WTC11 (cell line): ENCODE data around the gene HIPK2. TPM values are rescaled to one million over a fixed set of nuclear protein-coding genes. Genes with fewer than 3 reads are reported as not detected.
A peak's percentile ranks its signal among the peaks of the same experiment; 100 is the strongest.

Source experiments
- ATAC-seq: fragments of 200-7000 bp; cut with Tn5 transposase; 2 replicates; pipeline ENCODE4 v1.10.0; 2021; ENCODE audit warnings: mild to moderate bottlenecking, moderate library complexity
- CTCF ChIA-PET: fragments of 300-600 bp; sonication (Branson Sonifier 250); formaldehyde crosslinking; loops from one replicate; lab custom pipeline; 2021; ENCODE audit warnings: antibody characterized with exemption; lab: Charles Lee
- POLR2A ChIA-PET: fragments of 350-600 bp; sonication (Branson Sonifier 250); formaldehyde crosslinking; loops from one replicate; lab custom pipeline; 2021; ENCODE audit warnings: antibody characterized with exemption; lab: Charles Lee
- DNase-seq: peaks from one replicate; pipeline ENCODE4 v3.0.0; 2021; ENCODE audit warnings: low spot score
- H3K27ac Mint-ChIP-seq: 2 replicates; pipeline ENCODE4 v1.8.0; 2021; ENCODE audit warnings: mixed read lengths
- H3K27me3 Mint-ChIP-seq: 2 replicates; pipeline ENCODE4 v1.8.0; 2021; ENCODE audit warnings: low read depth, mild to moderate bottlenecking, moderate library complexity, mixed read lengths
- H3K36me3 Mint-ChIP-seq: 2 replicates; pipeline ENCODE4 v1.8.0; 2021; ENCODE audit warnings: mixed read lengths
- H3K4me1 Mint-ChIP-seq: 2 replicates; pipeline ENCODE4 v1.8.0; 2022; ENCODE audit warnings: mixed read lengths
- H3K4me3 Mint-ChIP-seq: 2 replicates; pipeline ENCODE4 v1.8.0; 2021; ENCODE audit warnings: mild to moderate bottlenecking, moderate library complexity, mixed read lengths
- H3K9me3 Mint-ChIP-seq: 2 replicates; pipeline ENCODE4 v1.8.0; 2021; ENCODE audit warnings: mixed read lengths
- AR ChIP-seq: fragments of 250-450 bp; sonication (Bioruptor Pico); IDR thresholded peaks from 2 replicates; pipeline ENCODE4 v1.9.0; 2021; ENCODE audit warnings: mild to moderate bottlenecking
- ATF1 ChIP-seq: sonication (generic); formaldehyde crosslinking; IDR thresholded peaks from 2 replicates; pipeline ENCODE4 v1.8.1; 2023; ENCODE audit warnings: mild to moderate bottlenecking, moderate library complexity, missing genetic modification reagents
- E2F4 ChIP-seq: sonication (generic); formaldehyde crosslinking; IDR thresholded peaks from 2 replicates; pipeline ENCODE4 v1.8.1; 2022; ENCODE audit warnings: low read depth, mild to moderate bottlenecking, moderate library complexity, missing genetic modification reagents, borderline replicate concordance
- ELF4 ChIP-seq: sonication (generic); formaldehyde crosslinking; IDR thresholded peaks from 2 replicates; pipeline ENCODE4 v1.8.1; 2022; ENCODE audit warnings: low read depth, mild to moderate bottlenecking, moderate library complexity, missing genetic modification reagents
- FOXK1 ChIP-seq: sonication (generic); formaldehyde crosslinking; IDR thresholded peaks from 2 replicates; pipeline ENCODE4 v1.8.0; 2022; ENCODE audit warnings: mild to moderate bottlenecking, moderate library complexity, missing genetic modification reagents
- JAZF1 ChIP-seq: fragments of 250-450 bp; sonication (Bioruptor Pico); IDR thresholded peaks from 2 replicates; pipeline ENCODE4 v1.9.0; 2021; ENCODE audit warnings: moderate library complexity, mild to moderate bottlenecking, inconsistent platforms
- NFE2L1 ChIP-seq: sonication (generic); formaldehyde crosslinking; IDR thresholded peaks from 2 replicates; pipeline ENCODE4 v1.8.1; 2023; ENCODE audit warnings: missing genetic modification reagents
- NR1H2 ChIP-seq: sonication (generic); formaldehyde crosslinking; IDR thresholded peaks from 2 replicates; pipeline ENCODE4 v1.9.0; 2021; ENCODE audit warnings: mild to moderate bottlenecking, moderate library complexity, missing genetic modification reagents
- NR3C1 ChIP-seq: sonication (generic); formaldehyde crosslinking; conservative IDR thresholded peaks from 2 replicates; pipeline ENCODE4 v1.8.1; 2023; ENCODE audit warnings: low read depth, mild to moderate bottlenecking, missing genetic modification reagents
- PRRX2 ChIP-seq: fragments of 250-450 bp; sonication (Bioruptor Pico); IDR thresholded peaks from 2 replicates; pipeline ENCODE4 v1.8.0; 2021; ENCODE audit warnings: mild to moderate bottlenecking
- SMAD3 ChIP-seq: sonication (generic); formaldehyde crosslinking; IDR thresholded peaks from 2 replicates; pipeline ENCODE4 v1.8.0; 2022; ENCODE audit warnings: missing genetic modification reagents, mild to moderate bottlenecking, borderline replicate concordance
- SOX15 ChIP-seq: fragments of 250-450 bp; sonication (Bioruptor Pico); IDR thresholded peaks from 2 replicates; pipeline ENCODE4 v1.9.0; 2021; ENCODE audit warnings: mild to moderate bottlenecking
- TCF7 ChIP-seq: sonication (generic); formaldehyde crosslinking; IDR thresholded peaks from 2 replicates; pipeline ENCODE4 v1.8.0; 2022; ENCODE audit warnings: mild to moderate bottlenecking, low read depth, missing genetic modification reagents, moderate library complexity
- ZBTB21 ChIP-seq: sonication (generic); formaldehyde crosslinking; IDR thresholded peaks from 2 replicates; pipeline ENCODE4 v1.8.1; 2023; ENCODE audit warnings: mild to moderate bottlenecking, missing genetic modification reagents, borderline replicate concordance
- ZNF317 ChIP-seq: sonication (generic); formaldehyde crosslinking; IDR thresholded peaks from 2 replicates; pipeline ENCODE4 v1.8.1; 2023; ENCODE audit warnings: low read depth, mild to moderate bottlenecking, moderate library complexity, missing genetic modification reagents, borderline replicate concordance
- ZNF416 ChIP-seq: fragments of 250-450 bp; sonication (Bioruptor Pico); IDR thresholded peaks from 2 replicates; pipeline ENCODE4 v1.9.0; 2021; ENCODE audit warnings: mild to moderate bottlenecking, inconsistent platforms
- ZNF671 ChIP-seq: fragments of 250-450 bp; sonication (Bioruptor Pico); IDR thresholded peaks from 2 replicates; pipeline ENCODE4 v1.8.0; 2021; ENCODE audit warnings: mild to moderate bottlenecking
- total RNA-seq: library from RNA; stranded (reverse); gene quantifications from 3 replicates; pipeline ENCODE4 v1.2.3, GENCODE V29; 2021
- TF ChIP-seq, protein P1 (sequence below): sonication (generic); formaldehyde crosslinking; IDR thresholded peaks from 2 replicates; pipeline ENCODE4 v1.8.1; 2023; ENCODE audit warnings: mild to moderate bottlenecking, missing genetic modification reagents, borderline replicate concordance
- TF ChIP-seq, protein P2 (sequence below): sonication (generic); formaldehyde crosslinking; IDR thresholded peaks from 2 replicates; pipeline ENCODE4 v1.8.0; 2022; ENCODE audit warnings: mild to moderate bottlenecking, missing genetic modification reagents

The HIPK2 gene
- total RNA-seq, 1 experiment from 2014 or later: 25.3 TPM

DNA sequence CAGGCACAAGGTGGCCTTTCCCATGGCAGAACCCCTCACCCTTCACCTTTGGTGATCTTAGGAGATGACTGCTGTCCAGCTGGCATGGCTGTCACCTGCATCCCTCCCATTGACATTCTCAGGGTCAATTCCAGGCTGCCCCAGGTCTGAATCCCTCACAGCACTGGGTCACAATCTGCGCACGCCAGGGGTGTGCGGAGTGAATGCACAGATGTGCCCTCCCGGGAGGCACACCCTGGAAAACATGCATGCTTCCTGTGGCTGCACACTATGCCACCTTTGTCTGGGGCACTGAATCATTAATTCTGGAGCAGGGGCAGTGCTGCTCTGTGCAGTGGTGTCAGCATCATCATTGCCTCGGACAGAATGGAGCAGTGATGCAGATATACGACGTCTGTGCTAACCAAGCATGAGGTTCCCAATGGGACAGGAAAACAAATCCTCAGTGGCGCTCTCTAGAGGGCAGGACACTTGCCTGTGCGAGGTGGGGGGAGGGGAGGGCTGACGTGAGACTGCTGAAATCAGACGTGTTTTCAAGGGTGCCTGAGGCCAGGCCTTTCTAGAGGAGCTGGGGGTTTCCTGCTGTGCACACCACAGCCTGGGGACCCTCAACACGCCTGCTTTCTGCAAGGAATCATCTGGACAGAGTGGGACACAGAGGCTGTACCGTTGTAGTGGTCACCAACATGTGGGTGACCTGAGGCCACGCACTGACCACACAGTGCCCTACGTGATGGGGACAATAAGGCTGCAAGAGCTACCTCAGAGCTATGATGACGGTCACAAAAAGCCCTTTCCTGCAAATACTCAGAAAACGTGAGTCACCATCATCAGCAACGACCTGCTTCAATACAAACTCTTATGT is 77.9 kb downstream of the HIPK2 start (continued):
- TF ChIP-seq, protein P1, sequence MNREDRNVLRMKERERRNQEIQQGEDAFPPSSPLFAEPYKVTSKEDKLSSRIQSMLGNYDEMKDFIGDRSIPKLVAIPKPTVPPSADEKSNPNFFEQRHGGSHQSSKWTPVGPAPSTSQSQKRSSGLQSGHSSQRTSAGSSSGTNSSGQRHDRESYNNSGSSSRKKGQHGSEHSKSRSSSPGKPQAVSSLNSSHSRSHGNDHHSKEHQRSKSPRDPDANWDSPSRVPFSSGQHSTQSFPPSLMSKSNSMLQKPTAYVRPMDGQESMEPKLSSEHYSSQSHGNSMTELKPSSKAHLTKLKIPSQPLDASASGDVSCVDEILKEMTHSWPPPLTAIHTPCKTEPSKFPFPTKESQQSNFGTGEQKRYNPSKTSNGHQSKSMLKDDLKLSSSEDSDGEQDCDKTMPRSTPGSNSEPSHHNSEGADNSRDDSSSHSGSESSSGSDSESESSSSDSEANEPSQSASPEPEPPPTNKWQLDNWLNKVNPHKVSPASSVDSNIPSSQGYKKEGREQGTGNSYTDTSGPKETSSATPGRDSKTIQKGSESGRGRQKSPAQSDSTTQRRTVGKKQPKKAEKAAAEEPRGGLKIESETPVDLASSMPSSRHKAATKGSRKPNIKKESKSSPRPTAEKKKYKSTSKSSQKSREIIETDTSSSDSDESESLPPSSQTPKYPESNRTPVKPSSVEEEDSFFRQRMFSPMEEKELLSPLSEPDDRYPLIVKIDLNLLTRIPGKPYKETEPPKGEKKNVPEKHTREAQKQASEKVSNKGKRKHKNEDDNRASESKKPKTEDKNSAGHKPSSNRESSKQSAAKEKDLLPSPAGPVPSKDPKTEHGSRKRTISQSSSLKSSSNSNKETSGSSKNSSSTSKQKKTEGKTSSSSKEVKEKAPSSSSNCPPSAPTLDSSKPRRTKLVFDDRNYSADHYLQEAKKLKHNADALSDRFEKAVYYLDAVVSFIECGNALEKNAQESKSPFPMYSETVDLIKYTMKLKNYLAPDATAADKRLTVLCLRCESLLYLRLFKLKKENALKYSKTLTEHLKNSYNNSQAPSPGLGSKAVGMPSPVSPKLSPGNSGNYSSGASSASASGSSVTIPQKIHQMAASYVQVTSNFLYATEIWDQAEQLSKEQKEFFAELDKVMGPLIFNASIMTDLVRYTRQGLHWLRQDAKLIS: no peak
- TF ChIP-seq FOXK1 (CRISPR knock-in tag): 0 out of 2 replicates have a peak, but pooled peaks have one; percentile 30
- TF ChIP-seq E2F4 (CRISPR knock-in tag): no peak
- TF ChIP-seq TCF7 (CRISPR knock-in tag): 0 out of 2 replicates have a peak, but pooled peaks have one; percentile 21
- no peak for TF ChIP-seq ATF1 (CRISPR knock-in tag)
- TF ChIP-seq ZBTB21: no peak
- TF ChIP-seq AR (CRISPR knock-in tag): no peak
- TF ChIP-seq SOX15: no peak
- TF ChIP-seq, all 79 proteins: peak for 3

DNA sequence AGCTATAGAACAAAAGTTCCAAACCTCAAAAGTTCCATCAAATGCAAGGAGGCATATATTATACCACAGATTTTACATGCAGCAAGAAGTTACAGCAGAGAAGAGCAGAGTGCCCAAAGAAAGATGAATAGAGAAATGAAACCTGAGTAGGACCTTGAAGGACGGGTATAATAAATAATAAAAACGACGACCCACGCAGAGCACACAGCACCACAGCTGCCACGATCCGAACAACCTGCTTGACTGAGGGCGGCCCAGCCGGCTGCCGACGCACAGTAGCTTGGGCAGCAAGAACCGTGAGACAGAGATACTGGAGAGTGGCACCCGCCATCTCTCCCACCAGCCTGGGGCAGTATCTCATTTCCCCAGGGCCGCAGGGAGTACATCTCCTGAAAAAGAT is 79.0 kb downstream of the HIPK2 start:
- CTCF ChIA-PET: no interaction called here
- Mint-ChIP-seq H3K9me3 (no peaks in the 10 kb centered on the region), H3K27ac (no peak overlapping the region), H3K4me3 (no peak overlapping the region), H3K36me3 (no peaks in the 10 kb centered on the region), H3K4me1 (peaks cover 30% of the 10 kb centered on the region), H3K27me3 (no peaks in the 10 kb centered on the region)
- no peak for DNase-seq
- ATAC-seq: no peak
- POLR2A ChIA-PET: no interaction called here
- TF ChIP-seq JAZF1: no peak
- TF ChIP-seq ELF4 (CRISPR knock-in tag): no peak
- no peak for TF ChIP-seq FOXK1 (CRISPR knock-in tag)
- no peak for TF ChIP-seq E2F4 (CRISPR knock-in tag)
- TF ChIP-seq ZNF416: no peak
- no peak for TF ChIP-seq NR3C1 (CRISPR knock-in tag)
- TF ChIP-seq, all 79 proteins: peak for 0

GRCh38 chr7:139698278-139698677 is 79.5 kb downstream of the HIPK2 start:
- H3K27ac Mint-ChIP-seq: no peak overlapping the region

More at GRCh38 chr7:139698278-139698677, 79.5 kb downstream of the HIPK2 start:
- Mint-ChIP-seq H3K4me3 (no peak overlapping the region), H3K36me3 (no peaks in the 10 kb centered on the region), H3K9me3 (no peaks in the 10 kb centered on the region), H3K4me1 (peaks cover 30% of the 10 kb centered on the region), H3K27me3 (no peaks in the 10 kb centered on the region)
- POLR2A ChIA-PET: no interaction called here
- no peak for ATAC-seq
- no peak for TF ChIP-seq ZNF671
- TF ChIP-seq NR1H2 (CRISPR knock-in tag): no peak
- no peak for TF ChIP-seq NFE2L1 (CRISPR knock-in tag)
- no peak for TF ChIP-seq PRRX2 (CRISPR knock-in tag)
- TF ChIP-seq ZNF317 (CRISPR knock-in tag): no peak
- TF ChIP-seq SMAD3: no peak
- TF ChIP-seq, protein P2, sequence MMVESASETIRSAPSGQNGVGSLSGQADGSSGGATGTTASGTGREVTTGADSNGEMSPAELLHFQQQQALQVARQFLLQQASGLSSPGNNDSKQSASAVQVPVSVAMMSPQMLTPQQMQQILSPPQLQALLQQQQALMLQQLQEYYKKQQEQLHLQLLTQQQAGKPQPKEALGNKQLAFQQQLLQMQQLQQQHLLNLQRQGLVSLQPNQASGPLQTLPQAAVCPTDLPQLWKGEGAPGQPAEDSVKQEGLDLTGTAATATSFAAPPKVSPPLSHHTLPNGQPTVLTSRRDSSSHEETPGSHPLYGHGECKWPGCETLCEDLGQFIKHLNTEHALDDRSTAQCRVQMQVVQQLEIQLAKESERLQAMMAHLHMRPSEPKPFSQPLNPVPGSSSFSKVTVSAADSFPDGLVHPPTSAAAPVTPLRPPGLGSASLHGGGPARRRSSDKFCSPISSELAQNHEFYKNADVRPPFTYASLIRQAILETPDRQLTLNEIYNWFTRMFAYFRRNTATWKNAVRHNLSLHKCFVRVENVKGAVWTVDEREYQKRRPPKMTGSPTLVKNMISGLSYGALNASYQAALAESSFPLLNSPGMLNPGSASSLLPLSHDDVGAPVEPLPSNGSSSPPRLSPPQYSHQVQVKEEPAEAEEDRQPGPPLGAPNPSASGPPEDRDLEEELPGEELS (CRISPR knock-in tag): no peak
- CTCF ChIA-PET: no interaction called here
- no peak for DNase-seq
